Activated CD8-positive, alpha-beta memory T cell treated with anti-CD3 and anti-CD28 coated beads, Interleukin-2, amount 50 U/mL, for 24 hours (primary cell): ENCODE results near the gene IAH1.

Experiments
- DNase-seq: peaks from one replicate; pipeline ENCODE4 v3.0.0-alpha.2; 2020; ENCODE audit errors: extremely low read depth

Gene IAH1

DNA sequence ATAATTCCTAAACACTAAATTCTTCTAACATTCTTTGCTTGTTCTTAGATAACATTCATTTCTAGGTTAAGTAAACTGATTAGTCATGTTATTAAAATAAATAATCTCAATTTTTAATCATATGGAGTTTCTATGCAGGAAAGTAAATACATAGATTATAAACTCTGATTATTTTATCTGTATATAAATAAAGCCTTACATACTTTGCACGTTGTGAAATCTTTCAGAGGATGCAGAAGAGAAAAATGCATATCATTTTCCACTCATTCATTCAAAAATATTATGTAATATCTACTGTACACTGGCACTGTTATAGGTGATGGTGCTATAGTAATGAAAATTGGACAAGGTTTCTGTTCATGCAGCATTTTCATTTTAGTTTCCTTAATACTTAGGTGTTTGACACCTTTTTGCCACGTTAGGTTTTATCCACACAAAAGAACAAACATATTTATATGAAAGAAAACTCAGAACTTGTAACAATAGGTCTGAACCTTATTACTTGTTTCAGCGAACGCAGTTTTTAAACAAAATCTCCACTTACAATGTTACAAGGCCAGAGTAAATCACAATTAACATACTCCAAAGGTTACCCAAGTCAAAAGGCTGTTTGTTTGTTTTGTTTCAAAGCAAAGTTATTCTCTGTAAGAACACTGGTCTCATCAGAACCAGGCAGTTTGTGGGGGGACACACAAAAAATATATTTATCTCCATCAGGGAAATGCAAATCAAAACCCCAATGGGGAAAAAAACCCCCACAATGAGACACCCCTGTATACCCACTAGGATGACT lies 53.8 kb downstream of the IAH1 start:
- DNase-seq = no peak

DNA sequence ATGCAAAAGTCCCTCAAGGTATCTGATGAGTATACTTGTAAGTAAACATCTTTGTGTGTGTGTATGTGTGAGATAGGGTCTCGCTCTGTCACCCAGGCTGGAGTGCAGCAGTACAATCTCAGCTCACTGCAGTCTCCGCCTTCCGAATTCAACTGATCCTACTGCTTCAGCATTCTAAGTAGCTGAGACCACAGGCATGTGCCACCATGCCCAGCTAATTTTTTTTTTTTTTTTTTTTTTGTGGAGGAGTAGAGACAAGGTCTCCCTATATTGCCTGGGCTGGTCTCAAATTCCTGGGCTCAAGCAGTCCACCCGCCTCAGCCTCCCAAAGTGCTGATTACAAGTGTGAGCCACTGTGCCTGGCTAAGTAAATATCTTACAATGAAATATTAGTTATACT lies 58.1 kb downstream of the IAH1 start:
- no peak for DNase-seq

DNA sequence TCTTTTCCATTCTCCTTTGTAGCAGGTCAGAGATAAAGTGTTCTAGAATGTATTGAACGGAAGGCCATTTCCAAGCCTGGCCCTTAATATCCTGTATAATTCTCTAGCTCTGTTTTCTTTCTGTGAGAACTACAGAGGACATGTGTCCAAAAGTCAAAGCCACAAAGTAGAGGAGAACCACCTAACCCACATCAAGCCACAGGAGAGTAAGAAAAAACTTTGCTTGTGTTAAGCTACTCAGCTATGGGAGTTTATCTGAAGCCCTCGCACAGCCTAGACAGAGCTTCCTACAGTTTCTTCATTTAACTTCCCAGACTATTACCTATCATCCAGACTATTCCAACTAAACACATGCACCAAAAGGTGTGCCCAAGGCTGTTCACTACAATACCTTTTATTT lies 59.3 kb downstream of the IAH1 start:
- no peak for DNase-seq

DNA sequence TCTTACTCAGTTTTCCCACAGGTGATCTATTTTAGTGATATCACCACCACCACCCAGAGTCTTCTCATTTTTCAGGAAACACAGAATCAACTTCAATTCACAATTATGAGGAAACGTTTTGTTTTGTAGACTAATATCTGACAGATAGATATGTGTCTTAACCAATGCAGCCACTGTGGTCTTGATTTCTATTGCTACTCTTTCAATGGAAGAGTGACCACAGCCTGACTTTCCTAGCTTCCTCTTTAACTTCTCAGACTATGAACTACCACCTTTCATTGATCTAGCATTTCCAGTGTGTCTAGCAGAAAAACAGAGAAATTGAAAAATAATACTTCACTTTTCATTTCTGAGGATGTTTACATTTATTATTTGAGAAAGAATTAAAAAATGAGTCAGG lies 60.8 kb downstream of the IAH1 start:
- DNase-seq = no peak

DNA sequence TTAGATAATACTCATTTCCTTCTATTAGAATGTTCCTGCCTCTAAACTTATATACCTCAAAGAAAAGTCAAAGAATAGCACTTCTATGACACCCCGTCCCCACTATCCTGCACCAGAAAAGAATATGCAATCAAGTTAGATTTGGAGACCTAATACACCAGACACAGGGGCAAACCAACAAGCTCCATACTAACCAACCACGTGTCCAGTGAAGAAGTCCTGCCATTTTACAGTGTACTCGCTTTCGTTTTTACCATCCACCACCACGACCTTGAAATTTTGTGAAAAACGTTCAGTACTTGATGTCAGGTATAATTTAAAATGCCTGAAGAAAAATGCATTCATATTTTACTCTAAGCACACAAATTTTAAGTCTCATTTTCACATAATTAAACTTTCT lies 62.2 kb downstream of the IAH1 start:
- DNase-seq = no peak

DNA sequence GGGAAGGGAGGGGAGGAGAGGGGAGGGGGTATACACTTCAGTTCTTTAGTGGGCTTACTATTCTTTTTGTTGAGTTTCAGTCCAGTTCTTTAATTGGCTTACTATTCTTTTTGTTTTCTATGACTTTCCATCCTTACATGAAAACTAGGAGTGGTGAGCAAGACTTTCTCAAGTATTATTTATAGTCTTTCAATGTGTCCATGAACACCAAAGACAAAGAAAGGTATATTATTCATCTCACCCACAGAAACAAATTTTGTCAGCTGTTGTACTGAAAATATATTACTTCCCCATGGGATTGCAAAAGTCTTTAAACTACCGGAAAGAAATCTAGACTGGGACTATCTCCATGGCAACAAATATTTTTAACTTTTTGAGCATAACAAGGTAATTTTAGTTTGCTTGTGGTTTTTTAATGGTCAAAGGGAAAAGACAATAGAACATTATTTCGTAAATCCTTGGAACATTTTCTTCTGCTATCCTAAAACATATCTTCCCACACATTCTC lies 63.7 kb downstream of the IAH1 start:
- DNase-seq = no peak
